ENCODE results near the gene FKBP9.

Gene FKBP9

GRCh38 chr7:33054261-33054964 lies 97.2 kb downstream of the FKBP9 start:
- DNase-seq = no peak
- intact Hi-C loops (cut with DNase I) = loop anchor here (5.0 to 10.0 kb wide), 2 partner anchors 290 to 362 kb away; no protein-coding TSS in a partner anchor

GRCh38 chr7:33055158-33055557 lies 97.9 kb downstream of the FKBP9 start:
- no peak for DNase-seq
- intact Hi-C loops (cut with DNase I) = loop anchor here (10.0 kb wide), 1 partner anchor 290 kb away; no protein-coding TSS in a partner anchor
